HG02840 (cell line): Measurements from ENCODE around the gene PTRH2.
"Not testable (repeated sequence)": the region's sequence is repeated elsewhere in the genome, so short reads cannot be mapped to it uniquely, and the experiment has no call there.

Source experiments
- ATAC-seq: cut with Tn5 transposase; IDR thresholded peaks from one replicate; pipeline ENCODE4 v1.9.1; 2021; ENCODE audit warnings: mild to moderate bottlenecking, moderate library complexity, moderate number of reproducible peaks; ENCODE audit not compliant: unreplicated experiment, low FRiP score

Gene PTRH2

DNA sequence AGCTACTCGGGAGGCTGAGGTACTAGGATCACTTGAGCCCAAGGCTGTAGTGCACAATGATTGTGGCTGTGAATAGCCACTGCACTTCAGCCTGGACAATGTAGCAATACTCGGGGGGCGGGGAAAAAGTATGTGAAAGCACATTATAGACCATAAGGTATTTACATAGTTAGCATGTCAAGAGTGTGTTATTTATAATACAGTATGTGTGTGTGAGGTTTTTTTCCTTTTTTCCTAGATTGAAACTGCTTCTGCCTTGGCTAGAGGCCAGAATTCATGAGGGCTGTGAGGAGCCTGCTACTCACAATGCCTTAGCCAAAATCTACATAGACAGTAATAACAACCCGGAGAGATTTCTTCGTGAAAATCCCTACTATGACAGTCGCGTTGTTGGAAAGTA, 30.5 kb downstream of the PTRH2 start:
- no peak for ATAC-seq

- ATAC-seq, result no peak
Measured at GRCh38 chr17:59675231-59675630, 32.0 kb downstream of the PTRH2 start.

GRCh38 chr17:59671386-59671785, 35.8 kb downstream of the PTRH2 start:
- no peak for ATAC-seq

DNA sequence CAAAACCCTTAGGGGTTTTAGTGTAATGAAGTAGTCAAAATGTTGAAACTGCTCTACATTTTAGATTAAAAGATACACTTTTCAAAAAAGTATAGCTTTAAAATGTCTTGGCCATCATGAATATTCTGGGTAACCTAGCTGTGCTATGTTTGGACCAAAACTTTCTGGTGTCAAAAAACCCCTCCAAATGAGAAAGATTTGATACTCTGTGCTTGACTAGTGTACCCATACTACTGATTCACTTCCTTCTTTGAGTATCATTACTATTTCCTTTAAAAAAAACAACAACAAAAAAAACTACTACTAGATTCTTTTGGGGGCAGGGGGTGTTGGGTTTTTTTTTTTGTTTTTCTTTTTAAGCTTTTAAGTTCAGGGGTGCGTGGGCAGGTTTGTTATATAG, 37.3 kb downstream of the PTRH2 start:
- no peak for ATAC-seq

DNA sequence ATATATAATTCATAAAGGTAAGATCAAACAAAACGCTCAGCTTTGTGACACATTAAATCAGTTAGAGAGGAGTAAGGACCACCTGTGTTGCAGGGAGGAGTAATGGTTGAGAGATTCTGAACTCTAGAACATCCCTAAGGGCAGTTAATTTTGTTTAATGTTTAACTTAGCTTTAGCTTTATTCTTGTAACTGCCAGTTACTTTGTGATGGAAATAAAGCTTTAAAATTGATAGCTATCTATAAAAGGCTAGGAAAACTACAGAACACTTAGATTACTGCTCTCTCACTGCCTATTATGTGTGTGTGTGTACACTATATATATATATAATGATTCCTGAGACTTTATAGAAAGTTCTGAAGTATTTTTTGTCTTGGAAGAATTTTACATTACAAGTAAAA, 37.8 kb downstream of the PTRH2 start:
- no peak for ATAC-seq

GRCh38 chr17:59668816-59669215, 38.4 kb downstream of the PTRH2 start:
- no peak for ATAC-seq

DNA sequence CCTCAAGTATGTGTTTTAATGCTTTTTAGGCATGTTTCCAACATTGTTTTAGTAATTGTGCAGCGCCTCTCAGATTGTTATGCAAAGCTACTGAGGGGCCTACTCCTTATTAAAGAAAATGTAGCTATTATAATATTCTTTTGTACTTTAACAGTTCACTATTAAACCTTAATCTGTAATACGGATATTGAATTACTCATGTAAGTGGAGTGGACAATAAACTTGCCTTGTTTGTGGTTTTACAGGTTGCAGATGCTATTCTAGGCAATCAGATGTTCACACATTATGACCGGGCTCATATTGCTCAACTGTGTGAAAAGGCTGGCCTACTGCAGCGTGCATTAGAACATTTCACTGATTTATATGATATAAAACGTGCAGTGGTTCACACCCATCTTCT, 41.0 kb downstream of the PTRH2 start:
- ATAC-seq, result no peak

DNA sequence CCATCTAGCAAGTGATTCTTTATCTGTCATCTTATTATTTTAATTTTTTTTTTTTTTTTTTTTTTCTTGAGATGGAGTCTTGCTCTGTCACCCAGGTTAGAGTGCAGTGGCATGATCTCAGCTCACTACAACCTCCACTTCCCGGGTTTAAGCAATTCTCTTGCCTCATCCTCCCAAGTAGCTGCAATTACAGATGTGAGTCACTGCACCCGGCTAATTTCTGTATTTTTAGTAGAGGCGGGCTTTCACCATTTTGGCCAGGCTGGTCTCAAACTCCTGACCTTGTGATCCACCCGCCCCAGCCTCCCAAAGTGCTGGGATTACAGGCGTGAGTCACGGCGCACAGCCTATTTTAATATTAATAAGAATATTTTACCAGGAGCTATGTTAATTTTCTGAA, 50.6 kb downstream of the PTRH2 start:
- not testable (repeated sequence) for ATAC-seq

DNA sequence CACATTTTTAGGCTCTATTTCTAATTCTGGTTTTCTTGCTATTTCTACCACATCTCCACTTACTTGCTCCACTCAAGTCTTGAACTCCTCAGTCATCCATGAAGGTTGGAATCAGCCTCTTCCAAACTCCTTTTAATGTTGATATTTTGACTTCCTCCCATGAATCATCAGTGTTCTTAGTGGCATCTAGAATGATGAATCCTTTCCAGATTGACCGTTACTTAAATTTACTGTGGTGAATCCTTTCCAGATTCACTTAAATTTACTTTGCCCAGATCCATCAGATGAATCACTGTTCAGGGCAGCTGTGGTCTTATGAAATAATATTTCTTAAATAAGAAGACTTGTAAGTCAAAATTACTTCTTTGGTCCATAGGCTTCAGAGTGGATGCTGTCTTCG, 55.1 kb downstream of the PTRH2 start:
- ATAC-seq, result no peak

DNA sequence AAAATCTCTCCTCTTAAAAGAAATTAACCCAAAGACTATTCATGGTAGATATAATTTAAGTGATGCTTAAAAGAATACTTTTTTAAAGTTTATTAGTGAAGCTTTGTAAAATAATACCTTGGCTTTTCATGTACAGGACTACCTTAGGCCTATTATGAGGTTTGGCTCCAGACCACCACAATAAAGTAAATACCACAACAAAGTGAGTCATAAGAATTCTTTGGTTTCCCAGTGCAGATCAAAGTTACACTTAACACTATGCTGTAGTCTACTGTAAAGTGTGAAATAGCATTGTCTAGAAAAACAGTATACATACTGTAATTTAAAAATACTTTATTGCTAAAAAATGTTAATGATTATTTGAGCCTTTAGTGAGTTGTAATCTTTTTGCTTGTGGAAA, 55.9 kb downstream of the PTRH2 start:
- ATAC-seq, result no peak

DNA sequence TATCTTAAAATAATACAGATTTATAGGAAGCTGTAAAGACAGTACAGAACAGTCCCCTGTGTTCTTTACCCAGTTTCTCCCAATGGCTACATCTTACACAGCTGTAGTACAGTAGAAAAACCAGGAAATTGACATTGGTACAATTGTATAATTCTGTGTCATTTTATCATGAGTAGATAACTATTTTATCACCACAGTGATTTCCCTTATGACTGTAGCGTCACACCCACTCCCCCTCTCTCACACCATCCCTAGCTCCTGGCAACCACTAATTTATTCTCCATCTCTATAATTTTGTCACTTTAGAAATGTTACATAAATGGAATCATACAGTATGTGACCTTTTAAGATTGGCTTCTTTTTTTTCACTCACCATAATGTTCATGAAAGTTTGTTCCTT, 56.6 kb downstream of the PTRH2 start:
- ATAC-seq, result no peak

DNA sequence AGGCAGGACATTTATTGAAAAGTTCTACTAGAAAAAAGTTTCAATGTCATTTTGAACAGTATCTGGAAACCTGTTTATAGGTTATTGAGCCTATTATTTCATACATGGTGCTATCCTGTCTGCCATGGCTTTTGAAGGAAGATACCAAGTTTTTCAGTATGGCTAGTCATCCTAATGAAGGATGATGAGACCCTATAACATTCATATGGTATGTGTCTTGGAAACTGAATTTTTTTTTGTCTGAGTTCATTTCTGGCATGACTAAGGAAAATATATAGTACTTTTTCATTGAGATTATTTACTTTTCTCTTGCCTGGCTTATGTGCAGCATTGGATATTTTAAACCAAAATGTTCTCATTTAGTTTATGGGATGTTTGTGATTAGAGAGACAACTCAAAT, 57.3 kb downstream of the PTRH2 start:
- no peak for ATAC-seq
